Activated T-cell treated with anti-CD3 and anti-CD28 coated beads, Interleukin-2, amount 50 U/mL, for 24 hours (primary cell): ENCODE measurements around the gene RHOD.

Experiments used
- DNase-seq: peaks from one replicate; pipeline ENCODE4 v3.0.0-alpha.2; 2020
- H3K27ac Mint-ChIP-seq: 2 replicates; pipeline ENCODE4 v1.8.0; 2020; ENCODE audit warnings: mild to moderate bottlenecking, mixed read lengths
- H3K27me3 Mint-ChIP-seq: 2 replicates; pipeline ENCODE4 v1.8.0; 2020; ENCODE audit warnings: mixed read lengths
- H3K36me3 Mint-ChIP-seq: 2 replicates; pipeline ENCODE4 v1.8.0; 2020; ENCODE audit warnings: low read depth, mixed read lengths
- H3K4me1 Mint-ChIP-seq: 2 replicates; pipeline ENCODE4 v1.8.0; 2020; ENCODE audit warnings: low read depth, mixed read lengths
- H3K4me3 Mint-ChIP-seq: 2 replicates; pipeline ENCODE4 v1.8.0; 2020; ENCODE audit warnings: mild to moderate bottlenecking, moderate library complexity, mixed read lengths
- H3K9me3 Mint-ChIP-seq: 2 replicates; pipeline ENCODE4 v1.8.0; 2020; ENCODE audit warnings: mixed read lengths

The RHOD gene

DNA sequence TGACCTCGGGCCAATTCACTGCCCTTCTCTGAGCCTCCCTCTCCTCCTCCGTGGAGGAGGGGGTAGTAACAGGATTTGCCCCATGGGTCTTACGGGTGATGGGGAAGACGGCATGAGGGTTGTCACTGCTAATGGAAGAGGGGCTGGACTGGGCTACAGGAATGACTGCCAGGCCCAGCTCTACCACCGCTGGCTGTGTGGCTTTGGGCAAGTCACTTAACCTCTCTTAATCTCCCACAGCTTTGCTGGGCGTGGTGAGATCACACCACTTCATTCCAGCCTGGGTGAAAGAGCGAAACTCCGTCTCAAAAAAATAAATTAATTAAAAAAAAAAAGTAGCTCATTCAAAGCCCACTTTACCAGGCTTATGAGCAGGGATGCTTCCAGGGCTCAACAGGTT, 30.9 kb upstream of the RHOD start:
- DNase-seq, result no peak
- no peaks in the 10 kb centered on the region for H3K36me3 Mint-ChIP-seq
- H3K4me1 Mint-ChIP-seq, result peaks cover 33% of the 10 kb centered on the region
- no peaks in the 10 kb centered on the region for H3K9me3 Mint-ChIP-seq
- H3K27ac Mint-ChIP-seq, result no peak overlapping the region
- H3K27me3 Mint-ChIP-seq, result peaks cover 73% of the 10 kb centered on the region
- no peak overlapping the region for H3K4me3 Mint-ChIP-seq

GRCh38 chr11:67026941-67027340, 29.7 kb upstream of the RHOD start:
- H3K4me1 Mint-ChIP-seq, result peaks cover 28% of the 10 kb centered on the region
- no peaks in the 10 kb centered on the region for H3K36me3 Mint-ChIP-seq
- peaks cover 74% of the 10 kb centered on the region for H3K27me3 Mint-ChIP-seq
- H3K4me3 Mint-ChIP-seq, result no peak overlapping the region
- no peaks in the 10 kb centered on the region for H3K9me3 Mint-ChIP-seq
- H3K27ac Mint-ChIP-seq, result no peak overlapping the region
- no peak for DNase-seq

DNA sequence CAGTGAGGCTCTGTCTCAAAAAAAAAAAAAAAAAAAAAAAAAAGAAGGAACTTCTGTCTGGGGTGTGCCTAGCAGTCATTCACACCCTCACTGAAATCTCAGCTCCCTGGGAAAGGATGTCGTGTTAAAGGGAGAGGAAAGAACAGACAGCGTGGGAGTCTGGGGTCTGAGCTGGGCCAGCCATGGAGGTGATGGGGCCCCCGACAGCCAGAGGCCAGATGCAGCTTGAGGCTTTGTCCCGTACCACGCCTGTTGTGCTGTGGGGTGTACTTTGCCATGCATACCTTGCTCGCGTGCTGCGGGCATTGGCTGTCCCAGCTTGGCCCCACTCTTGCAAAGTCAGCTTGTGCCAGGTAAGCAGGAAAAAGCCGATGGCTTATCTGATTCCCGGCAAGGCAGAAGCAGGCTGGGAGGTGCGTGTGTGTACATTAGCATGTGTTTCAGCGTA, 29.1 kb upstream of the RHOD start:
- no peak overlapping the region for H3K27ac Mint-ChIP-seq
- no peaks in the 10 kb centered on the region for H3K36me3 Mint-ChIP-seq
- no peak for DNase-seq
- H3K9me3 Mint-ChIP-seq, result no peaks in the 10 kb centered on the region
- peaks cover 71% of the 10 kb centered on the region for H3K27me3 Mint-ChIP-seq
- H3K4me3 Mint-ChIP-seq, result no peak overlapping the region
- peaks cover 22% of the 10 kb centered on the region for H3K4me1 Mint-ChIP-seq

GRCh38 chr11:67027943-67028542, 28.6 kb upstream of the RHOD start:
- no peak for DNase-seq
- Mint-ChIP-seq H3K9me3 (no peaks in the 10 kb centered on the region), H3K4me1 (peaks cover 19% of the 10 kb centered on the region), H3K27me3 (peaks cover 66% of the 10 kb centered on the region), H3K36me3 (no peaks in the 10 kb centered on the region), H3K4me3 (no peak overlapping the region), H3K27ac (no peak overlapping the region)

DNA sequence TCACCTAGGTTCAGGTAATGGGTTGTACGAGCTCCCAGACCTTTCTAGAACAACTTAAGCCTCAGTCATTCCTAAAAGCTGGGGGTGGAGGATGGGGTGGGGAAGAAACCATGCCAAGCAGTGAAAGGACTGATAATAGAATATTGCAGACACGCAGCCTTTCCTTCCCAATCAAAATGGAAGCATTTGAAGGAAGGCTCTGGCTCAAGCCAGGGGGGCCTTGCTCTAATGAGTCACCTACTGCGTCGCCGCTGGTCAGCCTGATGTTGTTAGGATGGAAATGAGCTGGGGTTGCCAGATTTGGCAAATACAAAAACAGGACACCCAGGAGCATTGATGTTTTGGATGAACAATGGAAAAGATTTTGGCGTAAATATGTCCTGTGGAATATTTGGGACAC, 27.5 kb upstream of the RHOD start:
- H3K4me1 Mint-ChIP-seq, result peaks cover 13% of the 10 kb centered on the region
- H3K27ac Mint-ChIP-seq, result no peak overlapping the region
- H3K4me3 Mint-ChIP-seq, result no peak overlapping the region
- H3K9me3 Mint-ChIP-seq, result no peaks in the 10 kb centered on the region
- peaks cover 66% of the 10 kb centered on the region for H3K27me3 Mint-ChIP-seq
- DNase-seq, result no peak
- no peaks in the 10 kb centered on the region for H3K36me3 Mint-ChIP-seq

GRCh38 chr11:67030976-67031375, 25.7 kb upstream of the RHOD start:
- H3K36me3 Mint-ChIP-seq, result no peaks in the 10 kb centered on the region
- H3K27ac Mint-ChIP-seq, result no peak overlapping the region
- H3K27me3 Mint-ChIP-seq, result peaks cover 54% of the 10 kb centered on the region
- no peak for DNase-seq
- H3K9me3 Mint-ChIP-seq, result no peaks in the 10 kb centered on the region
- no peak overlapping the region for H3K4me3 Mint-ChIP-seq
- no peaks in the 10 kb centered on the region for H3K4me1 Mint-ChIP-seq

DNA sequence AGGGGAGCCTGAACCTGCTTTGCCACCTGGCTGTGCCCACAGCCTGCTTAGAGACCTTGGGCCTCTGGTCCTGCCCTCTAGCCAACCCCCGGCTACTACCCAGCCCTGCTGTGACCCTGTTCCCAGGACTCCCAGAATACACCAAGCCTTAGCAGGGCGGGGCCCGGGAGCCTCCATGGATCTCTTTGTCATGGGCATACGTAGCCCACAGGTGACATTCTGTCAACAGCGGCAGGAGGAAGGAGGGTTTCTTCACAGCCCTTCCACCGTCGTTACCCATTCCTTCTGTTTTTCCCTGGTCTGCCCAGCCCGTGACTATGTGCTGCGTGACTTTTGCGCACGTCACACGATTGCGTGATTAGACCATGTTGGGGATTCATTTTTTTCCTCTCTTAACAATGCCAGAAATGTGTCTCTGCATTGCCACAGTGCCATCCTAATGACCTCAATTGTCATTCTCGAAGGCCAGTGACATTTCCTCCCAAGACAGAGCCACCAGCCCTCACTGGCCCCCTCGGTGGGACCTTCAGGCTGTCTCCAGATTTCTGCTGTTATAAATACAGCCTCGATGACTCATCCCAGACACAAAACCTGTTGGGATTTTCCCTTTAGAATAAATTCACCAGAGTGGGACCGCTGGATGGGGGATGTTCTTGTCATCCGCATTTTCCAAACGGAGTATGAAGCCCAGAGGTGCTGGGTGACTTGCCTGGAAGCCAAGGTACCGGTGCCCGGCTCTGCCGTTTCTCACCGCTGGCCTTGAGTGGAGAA, 24.7 kb upstream of the RHOD start:
- Mint-ChIP-seq H3K4me3 (no peak overlapping the region), H3K27ac (no peak overlapping the region), H3K4me1 (no peaks in the 10 kb centered on the region), H3K36me3 (no peaks in the 10 kb centered on the region), H3K9me3 (no peaks in the 10 kb centered on the region), H3K27me3 (peaks cover 50% of the 10 kb centered on the region)
- DNase-seq, result no peak

DNA sequence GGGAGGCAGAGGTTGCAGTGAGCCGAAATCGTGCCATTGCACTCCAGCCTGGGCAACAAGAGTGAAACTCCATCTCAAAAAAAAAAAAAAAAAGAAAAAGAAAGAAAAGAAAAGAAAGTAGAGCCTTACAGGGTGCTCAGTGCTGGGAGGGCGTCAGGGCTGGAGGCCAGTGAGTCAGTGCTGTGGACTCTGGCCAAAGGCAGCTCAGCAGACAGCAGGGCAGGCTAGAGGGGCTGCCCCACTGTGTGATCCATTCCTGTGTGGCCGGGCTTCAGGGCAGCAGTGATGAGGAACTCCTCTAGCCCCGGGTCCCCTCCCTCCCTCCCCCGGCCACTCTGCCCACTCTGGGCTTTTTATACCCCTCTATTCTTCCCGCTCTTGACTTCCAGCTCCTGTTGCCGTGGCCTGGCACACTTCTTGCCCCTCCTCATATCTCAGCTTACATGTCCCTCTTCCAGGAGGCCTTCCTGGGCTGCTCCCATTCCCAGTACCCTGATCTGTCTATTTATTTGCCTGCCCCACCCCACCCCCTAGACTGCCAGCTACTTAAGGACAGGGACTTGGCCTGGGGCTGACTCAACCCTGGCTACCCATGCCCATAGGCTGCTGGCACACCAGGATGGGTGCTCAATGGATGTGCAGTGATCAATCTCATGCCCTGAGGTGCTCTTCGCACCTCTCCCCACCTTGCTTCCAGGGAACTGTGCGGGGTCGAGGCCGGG, 23.7 kb upstream of the RHOD start:
- Mint-ChIP-seq H3K4me3 (no peak overlapping the region), H3K27me3 (peaks cover 49% of the 10 kb centered on the region), H3K36me3 (no peaks in the 10 kb centered on the region), H3K9me3 (no peaks in the 10 kb centered on the region), H3K27ac (no peak overlapping the region), H3K4me1 (no peaks in the 10 kb centered on the region)
- DNase-seq, result no peak

DNA sequence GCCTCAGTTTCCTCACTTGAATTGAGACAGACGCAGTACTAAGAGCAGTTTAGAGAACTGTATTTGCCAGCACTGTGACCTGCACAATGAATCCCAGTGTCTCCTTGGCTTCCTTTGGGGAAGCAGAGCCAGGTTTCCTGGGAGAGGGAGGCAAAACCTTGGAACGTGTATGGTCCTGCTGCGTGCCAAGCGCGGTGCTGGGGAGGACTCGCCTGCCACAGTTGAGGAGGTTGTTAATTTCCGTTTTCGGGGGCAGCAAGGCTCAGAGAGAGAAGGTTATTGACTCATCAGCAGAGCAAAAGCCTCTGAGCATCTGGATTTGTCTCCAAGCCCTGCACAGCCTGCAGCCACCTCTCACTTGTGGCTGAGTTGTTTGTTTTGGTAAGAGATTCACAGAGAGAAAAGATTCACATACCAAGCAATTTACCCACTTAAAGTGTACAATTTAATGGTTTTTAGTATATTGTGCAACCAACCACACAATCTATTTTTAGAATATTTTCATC, 22.9 kb upstream of the RHOD start:
- H3K9me3 Mint-ChIP-seq, result no peaks in the 10 kb centered on the region
- H3K36me3 Mint-ChIP-seq, result no peaks in the 10 kb centered on the region
- no peaks in the 10 kb centered on the region for H3K4me1 Mint-ChIP-seq
- peaks cover 46% of the 10 kb centered on the region for H3K27me3 Mint-ChIP-seq
- H3K4me3 Mint-ChIP-seq, result no peak overlapping the region
- H3K27ac Mint-ChIP-seq, result no peak overlapping the region
- DNase-seq, result no peak

- Mint-ChIP-seq H3K9me3 (no peaks in the 10 kb centered on the region), H3K27ac (no peak overlapping the region), H3K4me1 (no peaks in the 10 kb centered on the region), H3K36me3 (no peaks in the 10 kb centered on the region), H3K27me3 (peaks cover 40% of the 10 kb centered on the region), H3K4me3 (no peak overlapping the region)
- DNase-seq, result no peak
These were observed 22.3 kb upstream of the RHOD start for GRCh38 chr11:67034350-67034749.

GRCh38 chr11:67040147-67040546, 16.5 kb upstream of the RHOD start:
- Mint-ChIP-seq H3K36me3 (no peaks in the 10 kb centered on the region), H3K4me1 (no peaks in the 10 kb centered on the region)
- DNase-seq, result no peak

GRCh38 chr11:67041602-67042001, 15.0 kb upstream of the RHOD start:
- Mint-ChIP-seq H3K4me1 (no peaks in the 10 kb centered on the region), H3K27me3 (peaks cover 24% of the 10 kb centered on the region), H3K9me3 (no peaks in the 10 kb centered on the region), H3K27ac (no peak overlapping the region), H3K36me3 (no peaks in the 10 kb centered on the region), H3K4me3 (no peak overlapping the region)
- DNase-seq, result no peak

More at GRCh38 chr11:67040147-67040546, 16.5 kb upstream of the RHOD start:
- Mint-ChIP-seq H3K27ac (no peak overlapping the region), H3K9me3 (no peaks in the 10 kb centered on the region), H3K4me3 (no peak overlapping the region), H3K27me3 (peaks cover 28% of the 10 kb centered on the region)

DNA sequence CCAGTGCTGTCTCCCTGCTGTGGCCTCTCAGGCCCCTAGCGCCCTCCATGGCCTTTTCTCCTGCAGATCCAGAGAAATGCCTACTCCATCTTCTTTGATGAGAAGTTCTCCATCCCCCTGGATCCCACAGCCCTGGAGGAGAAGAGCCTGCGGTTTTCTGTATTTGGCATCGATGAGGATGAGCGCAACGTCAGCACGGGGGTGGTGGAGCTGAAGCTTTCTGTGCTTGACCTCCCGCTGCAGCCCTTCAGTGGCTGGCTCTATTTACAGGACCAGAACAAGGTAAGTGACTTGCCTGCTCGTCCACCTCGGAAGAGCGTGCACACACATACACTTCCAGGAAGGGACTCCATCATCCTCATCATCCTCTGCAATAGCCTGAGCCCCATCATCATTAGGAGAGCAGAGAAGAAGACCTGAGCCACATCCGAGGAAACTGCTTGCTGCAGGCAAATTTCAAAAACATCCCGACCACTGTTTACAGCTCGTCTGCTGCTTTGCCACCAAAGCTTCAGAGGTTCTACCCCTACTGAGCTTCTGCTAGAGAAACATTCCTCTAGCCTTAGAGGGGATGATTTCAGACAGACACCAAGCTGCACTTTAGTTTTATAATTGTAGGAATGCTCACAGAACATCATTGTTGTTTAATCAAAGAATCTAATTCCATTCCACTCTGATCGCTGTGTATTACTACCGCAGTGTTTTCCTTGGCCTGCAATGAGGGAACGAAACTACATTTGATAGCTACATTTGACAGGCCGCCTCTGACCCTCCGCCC, 12.9 kb upstream of the RHOD start:
- no peaks in the 10 kb centered on the region for H3K9me3 Mint-ChIP-seq
- H3K4me1 Mint-ChIP-seq, result no peaks in the 10 kb centered on the region
- H3K36me3 Mint-ChIP-seq, result no peaks in the 10 kb centered on the region
- H3K4me3 Mint-ChIP-seq, result no peak overlapping the region
- H3K27ac Mint-ChIP-seq, result no peak overlapping the region
- DNase-seq, result no peak
- H3K27me3 Mint-ChIP-seq, result peaks cover 24% of the 10 kb centered on the region

DNA sequence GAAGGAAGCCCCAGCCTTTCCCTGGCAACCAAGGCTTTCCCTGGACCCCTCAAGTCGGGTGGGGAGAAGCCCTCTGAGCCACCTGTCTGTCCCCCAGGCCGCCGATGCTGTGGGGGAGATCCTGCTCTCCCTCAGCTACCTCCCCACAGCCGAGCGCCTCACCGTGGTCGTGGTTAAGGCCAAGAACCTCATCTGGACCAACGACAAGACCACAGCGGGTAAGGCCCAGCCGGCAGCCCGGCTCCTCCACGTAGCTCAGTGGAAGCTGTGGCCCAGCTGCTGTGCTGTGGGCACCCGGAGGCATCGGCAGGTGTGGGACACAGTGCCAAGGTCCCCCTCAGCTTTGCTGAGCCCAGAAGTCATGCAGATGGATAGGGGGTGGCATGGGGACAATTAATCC, 12.2 kb upstream of the RHOD start:
- H3K4me3 Mint-ChIP-seq, result no peak overlapping the region
- DNase-seq, result no peak
- H3K27me3 Mint-ChIP-seq, result peaks cover 23% of the 10 kb centered on the region
- H3K36me3 Mint-ChIP-seq, result no peaks in the 10 kb centered on the region
- no peaks in the 10 kb centered on the region for H3K9me3 Mint-ChIP-seq
- no peaks in the 10 kb centered on the region for H3K4me1 Mint-ChIP-seq
- H3K27ac Mint-ChIP-seq, result no peak overlapping the region
